Neural crest cell (in vitro differentiated cells): ENCODE results near the gene PPP1R12C. TPM values are rescaled to one million over a fixed set of nuclear protein-coding genes. Genes with fewer than 3 reads are reported as not detected.
A peak's percentile ranks its signal among the peaks of the same experiment; 100 is the strongest.

Source experiments
- DNase-seq: peaks from one replicate; pipeline ENCODE4 v3.0.0; 2021; ENCODE audit warnings: low read depth, mixed read lengths, low spot score
- H3K27ac Mint-ChIP-seq: one replicate; pipeline ENCODE4 v1.8.0; 2021; ENCODE audit warnings: mild to moderate bottlenecking, mixed read lengths; ENCODE audit not compliant: unreplicated experiment
- H3K27me3 Mint-ChIP-seq: 2 replicates; pipeline ENCODE4 v1.8.0; 2021; ENCODE audit warnings: low read depth, mild to moderate bottlenecking, mixed read lengths
- H3K36me3 Mint-ChIP-seq: 2 replicates; pipeline ENCODE4 v1.8.0; 2021; ENCODE audit warnings: low read depth, mild to moderate bottlenecking, mixed read lengths
- H3K4me1 Mint-ChIP-seq: 2 replicates; pipeline ENCODE4 v1.8.0; 2021; ENCODE audit warnings: mixed read lengths
- H3K4me3 Mint-ChIP-seq: one replicate; pipeline ENCODE4 v1.8.0; 2021; ENCODE audit warnings: mild to moderate bottlenecking, mixed read lengths
- H3K9me3 Mint-ChIP-seq: 2 replicates; pipeline ENCODE4 v1.8.0; 2021; ENCODE audit warnings: mixed read lengths
- total RNA-seq: library from RNA; stranded (reverse); gene quantifications from 2 replicates; pipeline ENCODE4 v1.2.1, GENCODE V29; 2021
- TF ChIP-seq, protein P1 (sequence below): fragments of 200-600 bp; sonication (generic); conservative IDR thresholded peaks from 2 replicates; pipeline ENCODE4 v1.5.0; 2021; ENCODE audit warnings: antibody characterized with exemption, mild to moderate bottlenecking

PPP1R12C gene
- total RNA-seq, 1 donor from 2014 or later = 108 TPM

DNA sequence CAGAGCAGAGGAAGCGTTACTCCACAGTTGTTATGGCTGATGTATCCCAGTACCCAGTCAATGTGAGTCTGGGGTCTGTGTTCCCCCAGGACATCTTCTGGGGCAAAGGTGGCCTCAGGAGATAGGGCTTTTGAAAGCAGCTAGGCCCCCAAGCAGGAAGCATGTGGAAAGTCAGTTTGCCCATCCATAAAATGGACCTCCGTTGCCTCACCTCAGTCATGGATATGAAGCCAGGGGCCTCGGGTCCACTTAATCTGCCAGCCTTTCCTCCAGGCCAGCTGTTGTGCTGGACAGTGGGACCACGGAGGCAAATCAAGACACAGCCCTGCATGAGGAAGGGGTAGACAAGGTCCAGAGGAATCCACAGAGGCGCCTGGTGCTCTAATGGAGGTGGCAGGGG, 38.4 kb downstream of the PPP1R12C start:
- peaks cover 14% of the 10 kb centered on the region for H3K4me1 Mint-ChIP-seq
- peaks cover 79% of the 10 kb centered on the region for H3K27me3 Mint-ChIP-seq
- no peak for DNase-seq
- H3K27ac Mint-ChIP-seq = no peak overlapping the region
- peaks cover 3% of the 10 kb centered on the region for H3K36me3 Mint-ChIP-seq
- TF ChIP-seq, protein P1, sequence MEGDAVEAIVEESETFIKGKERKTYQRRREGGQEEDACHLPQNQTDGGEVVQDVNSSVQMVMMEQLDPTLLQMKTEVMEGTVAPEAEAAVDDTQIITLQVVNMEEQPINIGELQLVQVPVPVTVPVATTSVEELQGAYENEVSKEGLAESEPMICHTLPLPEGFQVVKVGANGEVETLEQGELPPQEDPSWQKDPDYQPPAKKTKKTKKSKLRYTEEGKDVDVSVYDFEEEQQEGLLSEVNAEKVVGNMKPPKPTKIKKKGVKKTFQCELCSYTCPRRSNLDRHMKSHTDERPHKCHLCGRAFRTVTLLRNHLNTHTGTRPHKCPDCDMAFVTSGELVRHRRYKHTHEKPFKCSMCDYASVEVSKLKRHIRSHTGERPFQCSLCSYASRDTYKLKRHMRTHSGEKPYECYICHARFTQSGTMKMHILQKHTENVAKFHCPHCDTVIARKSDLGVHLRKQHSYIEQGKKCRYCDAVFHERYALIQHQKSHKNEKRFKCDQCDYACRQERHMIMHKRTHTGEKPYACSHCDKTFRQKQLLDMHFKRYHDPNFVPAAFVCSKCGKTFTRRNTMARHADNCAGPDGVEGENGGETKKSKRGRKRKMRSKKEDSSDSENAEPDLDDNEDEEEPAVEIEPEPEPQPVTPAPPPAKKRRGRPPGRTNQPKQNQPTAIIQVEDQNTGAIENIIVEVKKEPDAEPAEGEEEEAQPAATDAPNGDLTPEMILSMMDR = no peak
- peaks cover 3% of the 10 kb centered on the region for H3K9me3 Mint-ChIP-seq
- peak overlapping the region; percentile 85 for H3K4me3 Mint-ChIP-seq

DNA sequence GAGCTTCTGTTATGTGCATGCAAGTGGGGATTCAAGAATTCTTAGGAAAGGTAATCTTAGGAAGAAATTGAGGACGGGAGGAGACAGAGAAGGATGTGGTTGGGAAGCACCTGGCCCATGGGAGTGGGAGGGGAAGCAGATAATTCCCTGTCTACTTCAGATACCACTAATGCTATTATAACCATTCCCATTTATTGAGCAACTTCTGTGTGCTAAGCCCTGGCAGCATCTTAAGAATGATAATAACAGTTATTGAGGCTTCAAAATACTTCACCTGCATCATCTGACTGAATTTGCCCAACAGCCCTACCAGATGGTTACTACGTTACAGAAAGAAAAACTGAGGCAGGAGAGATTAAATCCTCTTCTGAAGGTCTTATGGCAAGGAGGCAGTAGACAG, 40.3 kb downstream of the PPP1R12C start:
- no peak overlapping the region for H3K27ac Mint-ChIP-seq
- no peak for DNase-seq
- TF ChIP-seq, protein P1 = no peak
- peaks cover 82% of the 10 kb centered on the region for H3K27me3 Mint-ChIP-seq
- H3K4me3 Mint-ChIP-seq = no peak overlapping the region
- H3K9me3 Mint-ChIP-seq = no peaks in the 10 kb centered on the region
- H3K4me1 Mint-ChIP-seq = peaks cover 9% of the 10 kb centered on the region
- no peaks in the 10 kb centered on the region for H3K36me3 Mint-ChIP-seq

DNA sequence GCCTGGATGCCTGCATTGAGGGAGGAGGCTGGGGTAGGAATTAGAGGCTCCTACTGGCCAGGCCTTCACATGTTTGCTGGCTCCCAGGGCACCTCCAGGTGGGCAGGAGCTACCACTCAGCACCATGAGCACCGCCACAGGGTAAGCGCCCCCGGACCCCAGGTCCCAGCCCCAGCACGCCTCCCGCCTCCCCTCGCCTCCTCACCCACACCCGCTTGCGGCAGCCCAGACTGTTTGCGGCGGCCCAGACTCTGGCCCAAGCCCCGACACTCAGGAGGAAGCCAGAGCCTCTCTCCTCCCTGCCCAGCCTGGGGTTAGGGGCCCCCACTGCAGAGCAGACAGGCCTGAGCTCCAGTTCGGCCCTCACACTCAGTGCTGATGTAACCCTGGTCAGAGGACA, 41.1 kb downstream of the PPP1R12C start:
- Mint-ChIP-seq H3K4me1 (peaks cover 9% of the 10 kb centered on the region), H3K36me3 (no peaks in the 10 kb centered on the region), H3K27ac (no peak overlapping the region), H3K9me3 (no peaks in the 10 kb centered on the region), H3K4me3 (no peak overlapping the region), H3K27me3 (peaks cover 87% of the 10 kb centered on the region)
- TF ChIP-seq, protein P1 = no peak
- DNase-seq = no peak

DNA sequence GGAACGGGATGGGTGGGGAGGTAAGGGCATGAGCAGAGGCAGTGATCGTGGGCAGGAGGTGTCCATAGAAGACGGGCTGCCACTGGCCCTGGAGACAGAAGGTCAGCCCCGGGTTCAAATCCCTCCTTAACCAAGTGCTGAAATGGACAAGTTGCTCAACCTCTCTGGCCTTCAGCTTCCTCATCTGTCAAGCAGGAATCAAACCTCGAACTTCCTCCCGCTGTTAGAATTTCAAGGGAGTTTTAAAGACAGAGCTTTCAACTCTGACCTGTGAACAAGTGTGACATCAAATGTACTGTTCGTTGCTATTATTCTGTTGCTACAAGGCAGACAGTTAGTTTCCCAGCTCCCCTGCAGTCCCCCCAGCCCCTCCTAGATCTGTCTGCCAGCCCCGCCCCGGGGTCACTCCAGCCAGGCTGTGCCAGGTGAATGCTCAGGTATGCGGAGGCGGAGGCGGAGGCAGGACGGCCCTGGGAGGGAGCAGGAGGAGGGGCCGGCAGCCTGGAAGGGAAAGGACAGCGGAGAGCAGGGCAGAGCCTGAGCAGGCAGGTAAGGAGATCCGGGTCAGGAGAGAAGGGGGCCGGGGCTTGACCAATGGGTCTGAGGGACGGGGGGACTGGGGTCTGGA, 42.0 kb downstream of the PPP1R12C start, which contains the start of gene EPS8L1:
TSS of gene EPS8L1 (plus strand) at position 499 of the 628 bp plus-strand sequence. CDS start 576 bp downstream, outside the sequence.
- DNase-seq = no peak

DNA sequence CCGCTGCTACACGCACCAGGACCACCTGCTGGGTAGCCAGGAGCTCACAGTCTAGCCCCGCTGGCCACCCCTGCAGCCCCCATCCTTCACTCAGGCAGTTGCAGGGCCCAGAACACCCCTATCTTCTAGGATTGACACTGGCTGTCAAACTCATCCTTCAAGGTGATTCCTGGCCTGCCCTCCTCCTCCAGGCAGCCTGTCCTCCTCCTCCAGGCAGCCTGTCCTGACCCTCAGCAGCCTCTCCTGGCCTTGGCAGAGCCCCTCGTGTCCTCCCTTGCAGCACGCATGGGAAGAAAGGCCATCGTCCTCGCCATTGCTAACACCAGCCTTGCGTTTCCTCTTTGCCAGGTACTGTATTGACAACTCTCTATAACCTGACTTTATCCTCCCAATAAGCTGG, 45.5 kb downstream of the PPP1R12C start:
- DNase-seq = no peak
- H3K36me3 Mint-ChIP-seq = no peaks in the 10 kb centered on the region
- no peaks in the 10 kb centered on the region for H3K9me3 Mint-ChIP-seq
- H3K4me1 Mint-ChIP-seq = peaks cover 8% of the 10 kb centered on the region
- H3K27ac Mint-ChIP-seq = no peak overlapping the region
- TF ChIP-seq, protein P1 = no peak
- H3K4me3 Mint-ChIP-seq = peak overlapping the region; percentile 35
- peaks cover 95% of the 10 kb centered on the region for H3K27me3 Mint-ChIP-seq

More for the DNA sequence above, 42.0 kb downstream of the PPP1R12C start, which contains the start of gene EPS8L1:
- Mint-ChIP-seq H3K27ac (no peak within 1 kb of the TSS), H3K36me3 (no peaks in the 10 kb centered on the region), H3K9me3 (no peaks in the 10 kb centered on the region), H3K4me1 (peaks cover 7% of the 10 kb centered on the region), H3K27me3 (peaks cover 87% of the 10 kb centered on the region), H3K4me3 (no peak within 1 kb of the TSS)
- TF ChIP-seq, protein P1 = no peak
